GM19397 (cell line): Measurements from ENCODE around the gene POLH.
"Not testable (repeated sequence)": the region's sequence is repeated elsewhere in the genome, so short reads cannot be mapped to it uniquely, and the experiment has no call there.

Source experiments
- ATAC-seq: cut with Tn5 transposase; IDR thresholded peaks from one replicate; pipeline ENCODE4 v1.9.1; 2021; ENCODE audit warnings: mild to moderate bottlenecking, moderate library complexity; ENCODE audit not compliant: unreplicated experiment

POLH gene

DNA sequence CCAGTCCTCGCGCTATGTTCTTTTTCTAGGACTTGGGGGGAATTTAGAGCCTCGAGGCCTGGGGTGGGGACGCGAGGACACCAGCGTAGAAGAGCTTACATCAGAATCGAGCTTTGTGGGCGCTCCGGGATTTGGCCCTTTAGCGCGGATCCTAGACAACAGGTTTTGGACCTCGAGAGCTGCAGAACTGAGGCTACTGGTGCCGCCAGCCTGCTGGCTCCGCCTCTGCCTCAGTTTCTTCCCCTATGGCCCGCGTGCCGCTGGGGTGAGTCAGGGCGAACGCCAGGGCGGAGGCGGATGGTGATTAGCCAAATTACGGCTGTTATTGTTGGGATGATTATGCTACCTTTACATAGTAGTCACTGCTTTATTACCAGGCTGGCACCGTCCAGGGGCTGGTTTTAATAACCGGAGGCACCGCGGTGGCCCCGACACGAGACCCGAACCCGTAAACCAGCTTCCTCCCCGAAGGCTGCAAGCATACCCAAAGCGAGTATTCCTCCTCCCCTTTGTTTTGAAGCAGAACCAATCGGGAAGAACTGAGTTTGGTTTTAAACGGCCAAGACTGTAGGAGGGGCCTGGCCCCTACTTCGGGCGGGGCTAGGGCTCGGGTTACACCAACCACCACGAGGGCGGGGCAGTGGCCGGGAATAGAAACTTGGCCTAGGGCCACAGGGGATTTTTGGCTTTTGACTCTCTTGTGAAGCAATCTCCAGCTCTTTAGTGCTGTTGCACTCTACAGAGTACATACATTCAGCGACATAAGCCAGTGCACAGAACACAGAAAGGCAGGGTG lies 53.7 kb downstream of the POLH start:
- peak; percentile 47 for ATAC-seq

DNA sequence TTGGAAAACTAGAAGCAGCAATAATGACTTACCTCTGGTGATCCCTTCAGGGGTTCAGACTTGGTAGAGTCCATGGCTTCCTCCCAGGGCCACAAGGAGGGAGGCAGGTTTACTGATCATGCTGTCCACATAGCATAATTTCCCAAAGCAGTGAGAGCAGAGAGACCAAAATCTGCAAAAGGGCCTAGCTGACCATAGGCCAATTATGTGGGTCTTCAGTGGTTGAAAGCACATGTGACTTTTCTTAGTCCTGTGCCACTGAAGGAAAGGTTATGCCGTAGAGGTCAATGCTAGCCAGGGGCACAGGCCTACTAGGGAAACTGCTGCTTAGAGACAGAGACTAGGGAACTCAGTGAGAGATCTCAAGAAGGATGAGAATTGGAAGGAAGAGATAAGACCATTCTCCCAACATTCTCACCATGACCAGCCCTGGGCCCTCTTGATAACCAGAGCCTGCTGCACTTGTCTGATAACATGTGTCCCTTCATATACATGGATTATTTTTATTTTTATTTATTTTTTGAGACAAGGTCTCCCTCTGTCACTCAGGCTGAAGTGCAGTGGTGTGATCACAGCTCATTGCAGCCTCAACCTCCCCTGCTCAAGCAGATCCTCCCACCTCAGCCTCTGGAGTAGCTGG lies 55.1 kb downstream of the POLH start:
- no peak for ATAC-seq

DNA sequence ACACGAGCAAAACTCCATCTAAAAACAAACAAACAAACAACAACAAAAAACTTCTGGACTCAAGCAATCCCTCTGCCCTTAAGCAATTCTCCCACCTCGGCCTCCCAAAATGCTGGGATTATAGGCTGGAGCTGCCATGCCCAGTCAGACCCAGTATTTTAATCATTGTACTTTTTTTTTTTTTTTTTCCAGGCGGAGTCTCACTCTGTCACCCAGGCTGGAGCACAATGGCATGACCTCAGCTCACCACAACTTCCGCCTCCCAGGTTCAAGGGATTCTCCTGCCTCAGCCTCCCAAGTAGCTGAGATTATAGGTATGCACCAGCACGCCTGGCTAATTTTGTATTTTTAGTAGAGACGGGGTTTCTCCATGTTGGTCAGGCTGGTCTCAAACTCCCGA lies 57.0 kb downstream of the POLH start:
- ATAC-seq, result not testable (repeated sequence)

DNA sequence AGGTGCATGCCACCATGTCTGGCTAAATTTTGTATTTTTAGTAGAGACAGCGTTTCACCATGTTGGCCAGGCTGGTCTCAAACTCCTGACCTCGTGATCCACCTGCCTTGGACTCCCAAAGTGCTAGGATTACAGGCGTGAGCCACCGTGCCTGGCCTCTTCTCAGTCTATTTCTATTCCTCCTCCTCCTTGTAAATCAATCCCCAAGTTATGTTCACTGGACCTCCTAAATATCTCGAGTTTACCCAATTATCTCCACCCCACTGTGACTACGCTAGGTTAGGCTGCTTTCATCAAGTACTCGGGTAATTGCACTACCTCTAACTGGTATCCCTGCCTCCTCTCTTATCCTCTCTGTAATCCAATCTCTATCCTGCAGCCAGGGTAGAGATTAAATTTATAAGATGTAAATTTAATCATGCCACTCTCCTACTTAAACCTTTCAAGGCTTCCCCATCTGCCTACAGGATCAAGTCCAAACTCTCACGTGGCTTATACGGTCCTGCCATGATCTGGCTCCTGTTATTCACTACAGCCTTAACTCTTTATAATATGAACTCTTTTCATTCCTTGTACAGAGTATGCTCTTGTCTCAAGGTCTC lies 58.8 kb downstream of the POLH start:
- ATAC-seq, result no peak

DNA sequence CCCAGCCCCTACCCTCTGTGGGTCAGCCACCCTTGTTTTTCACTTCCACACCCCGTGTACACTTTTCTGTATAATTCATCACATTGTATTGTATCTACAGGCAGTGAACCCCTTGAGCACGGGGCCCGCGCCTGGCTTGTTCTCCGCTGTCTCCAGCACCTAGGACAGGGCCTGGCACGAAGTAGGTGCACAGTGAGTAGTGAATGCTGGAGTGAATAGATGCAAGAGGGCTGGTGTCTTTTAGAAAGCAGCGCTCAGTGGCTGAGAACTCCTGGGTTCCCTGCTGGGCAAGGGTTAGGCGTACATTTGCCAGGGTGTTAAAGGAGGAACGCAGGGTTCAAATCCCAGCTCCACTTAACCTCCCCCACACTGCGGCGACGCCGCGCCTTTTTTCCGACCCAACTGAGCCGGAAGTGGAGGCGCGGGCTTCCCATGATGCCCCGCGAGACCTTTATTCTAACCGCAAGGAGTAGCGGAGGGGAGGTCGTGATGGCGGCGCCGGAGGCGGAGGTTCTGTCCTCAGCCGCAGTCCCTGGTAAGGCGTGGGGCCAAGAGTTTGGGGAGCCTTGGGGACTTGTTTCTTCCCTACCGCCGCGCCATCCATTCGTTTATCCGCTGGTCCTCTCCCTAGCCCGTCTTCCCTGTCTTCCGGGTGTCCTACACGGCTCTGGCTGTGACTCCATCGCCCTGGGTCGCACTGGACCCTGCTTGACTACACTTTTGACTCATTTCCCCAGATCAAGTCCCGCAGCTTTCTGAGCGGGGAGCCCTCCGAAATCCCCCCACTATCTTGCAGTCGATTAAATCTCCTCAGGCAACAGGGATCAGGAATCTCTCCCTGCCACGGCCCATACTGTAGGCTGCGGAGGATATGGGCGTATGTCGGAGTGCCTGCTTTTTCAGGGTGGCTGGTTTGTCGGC lies 59.7 kb downstream of the POLH start, which contains the start of gene MAD2L1BP:
TSS of gene MAD2L1BP (plus strand) at position 454 of the 921 bp plus-strand sequence. CDS start at position 490, 36 bp downstream.
- ATAC-seq, result peak; percentile 89

DNA sequence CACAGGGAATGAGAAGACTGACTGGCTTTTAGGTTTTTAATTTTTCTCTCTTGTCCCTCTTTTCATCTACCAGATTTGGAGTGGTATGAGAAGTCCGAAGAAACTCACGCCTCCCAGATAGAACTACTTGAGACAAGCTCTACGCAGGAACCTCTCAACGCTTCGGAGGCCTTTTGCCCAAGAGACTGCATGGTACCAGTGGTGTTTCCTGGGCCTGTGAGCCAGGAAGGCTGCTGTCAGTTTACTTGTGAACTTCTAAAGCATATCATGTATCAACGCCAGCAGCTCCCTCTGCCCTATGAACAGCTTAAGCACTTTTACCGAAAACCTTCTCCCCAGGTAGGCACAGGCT lies 60.3 kb downstream of the POLH start:
- no peak for ATAC-seq

DNA sequence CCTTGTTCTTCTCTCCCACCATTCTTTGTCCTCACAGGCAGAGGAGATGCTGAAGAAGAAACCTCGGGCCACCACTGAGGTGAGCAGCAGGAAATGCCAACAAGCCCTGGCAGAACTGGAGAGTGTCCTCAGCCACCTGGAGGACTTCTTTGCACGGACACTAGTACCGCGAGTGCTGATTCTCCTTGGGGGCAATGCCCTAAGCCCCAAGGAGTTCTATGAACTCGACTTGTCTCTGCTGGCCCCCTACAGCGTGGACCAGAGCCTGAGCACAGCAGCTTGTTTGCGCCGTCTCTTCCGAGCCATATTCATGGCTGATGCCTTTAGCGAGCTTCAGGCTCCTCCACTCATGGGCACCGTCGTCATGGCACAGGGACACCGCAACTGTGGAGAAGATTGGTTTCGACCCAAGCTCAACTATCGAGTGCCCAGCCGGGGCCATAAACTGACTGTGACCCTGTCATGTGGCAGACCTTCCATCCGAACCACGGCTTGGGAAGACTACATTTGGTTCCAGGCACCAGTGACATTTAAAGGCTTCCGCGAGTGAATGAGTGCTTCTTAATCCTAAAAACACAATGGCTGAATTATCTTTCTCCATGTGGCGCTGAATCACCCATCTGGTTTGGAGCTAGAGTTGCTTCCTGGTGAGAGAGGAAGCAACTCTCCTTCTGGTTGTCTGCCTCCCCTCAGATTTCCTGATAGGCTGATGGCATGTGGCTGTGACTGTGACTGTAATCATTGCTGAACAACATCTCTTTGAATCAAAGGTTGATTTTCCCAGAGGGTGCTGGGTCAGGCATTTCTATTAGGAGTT lies 64.2 kb downstream of the POLH start:
- ATAC-seq, result no peak

DNA sequence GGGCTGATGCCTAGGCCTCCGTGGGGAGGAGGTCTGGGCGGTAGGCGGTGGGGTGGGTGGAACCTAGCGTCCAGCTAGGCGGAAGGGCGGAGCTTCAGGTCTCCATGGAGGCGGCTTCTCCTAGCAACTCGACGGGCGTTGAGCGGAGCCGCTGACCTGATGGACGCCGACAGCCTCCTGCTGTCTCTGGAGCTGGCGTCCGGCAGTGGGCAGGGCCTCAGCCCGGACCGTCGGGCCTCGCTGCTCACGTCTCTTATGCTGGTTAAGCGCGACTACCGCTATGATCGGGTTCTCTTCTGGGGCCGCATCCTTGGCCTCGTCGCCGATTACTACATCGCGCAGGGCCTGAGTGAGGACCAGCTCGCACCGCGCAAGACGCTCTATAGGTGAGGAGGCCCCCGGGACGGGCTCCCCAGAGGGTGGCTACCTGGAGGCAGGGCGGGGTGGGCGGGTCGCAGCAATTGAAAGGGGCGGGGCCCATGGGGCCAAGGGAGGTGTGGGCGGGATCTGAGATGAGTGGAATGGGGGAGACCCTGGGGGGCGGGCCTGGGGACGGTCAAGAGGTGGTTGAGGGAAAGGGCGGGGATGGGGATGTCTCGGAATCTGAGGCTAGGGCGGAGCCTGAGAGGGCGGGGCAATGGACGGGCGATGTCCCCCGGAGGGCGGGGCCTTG lies 69.1 kb downstream of the POLH start, which contains the start of gene RSPH9:
TSS of gene RSPH9 (plus strand) at position 97 of the 673 bp plus-strand sequence. CDS start at position 160, 63 bp downstream.
- no peak for ATAC-seq

DNA sequence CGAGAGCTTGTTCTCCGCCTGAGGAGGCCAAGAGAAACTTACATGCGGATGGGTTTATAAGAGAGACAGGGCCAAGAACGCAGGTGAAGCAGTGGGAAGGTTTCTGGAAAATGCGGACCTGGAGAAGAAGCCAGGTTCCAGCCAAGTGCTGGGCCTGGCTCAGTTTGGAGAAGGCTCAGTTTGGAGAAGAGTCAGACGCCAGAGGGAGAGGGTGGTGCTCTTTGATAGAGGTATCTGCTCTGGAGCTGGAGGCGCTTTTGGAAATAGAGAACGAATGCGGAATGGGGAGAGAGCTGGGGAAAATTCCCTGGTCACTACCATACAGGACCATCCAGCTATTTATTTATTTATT lies 69.6 kb downstream of the POLH start:
- ATAC-seq, result no peak

DNA sequence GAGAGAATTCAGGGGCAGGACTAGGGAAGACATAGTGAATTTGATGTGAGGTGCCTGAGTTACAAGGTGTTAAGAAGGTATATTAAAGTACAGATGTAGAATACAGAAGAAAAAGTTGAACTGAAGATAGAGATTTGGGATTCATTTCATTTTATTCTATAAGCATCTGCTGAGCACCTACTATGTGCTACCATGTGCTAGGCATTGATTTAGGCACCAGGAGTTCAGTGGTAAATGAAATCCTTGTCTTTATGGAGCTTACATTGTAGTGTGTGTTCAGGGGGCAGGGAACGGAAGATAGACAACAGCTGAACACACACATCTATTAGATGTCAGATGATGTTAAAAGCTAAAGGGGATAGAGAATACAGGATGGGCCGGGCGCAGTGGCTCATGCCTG lies 71.6 kb downstream of the POLH start:
- no peak for ATAC-seq

DNA sequence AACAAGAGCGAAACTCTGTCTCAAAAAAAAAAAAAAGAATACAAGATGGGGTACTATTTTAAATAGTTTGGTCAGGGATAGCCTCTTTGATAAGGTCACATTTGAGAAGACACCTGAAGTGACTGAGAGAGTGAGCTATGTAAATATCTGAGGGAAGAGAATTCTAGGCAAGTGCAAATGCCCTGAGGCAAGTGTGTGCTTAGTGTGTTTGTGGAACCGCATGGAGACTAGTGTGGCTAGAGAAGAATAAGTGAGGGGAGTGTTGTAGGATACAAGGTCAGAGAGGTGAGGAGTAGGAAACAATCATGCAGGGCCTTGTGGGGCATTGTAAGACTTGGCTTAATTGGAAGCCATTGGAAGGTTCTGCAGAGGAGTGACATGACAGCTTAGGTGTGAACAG lies 72.3 kb downstream of the POLH start:
- no peak for ATAC-seq

DNA sequence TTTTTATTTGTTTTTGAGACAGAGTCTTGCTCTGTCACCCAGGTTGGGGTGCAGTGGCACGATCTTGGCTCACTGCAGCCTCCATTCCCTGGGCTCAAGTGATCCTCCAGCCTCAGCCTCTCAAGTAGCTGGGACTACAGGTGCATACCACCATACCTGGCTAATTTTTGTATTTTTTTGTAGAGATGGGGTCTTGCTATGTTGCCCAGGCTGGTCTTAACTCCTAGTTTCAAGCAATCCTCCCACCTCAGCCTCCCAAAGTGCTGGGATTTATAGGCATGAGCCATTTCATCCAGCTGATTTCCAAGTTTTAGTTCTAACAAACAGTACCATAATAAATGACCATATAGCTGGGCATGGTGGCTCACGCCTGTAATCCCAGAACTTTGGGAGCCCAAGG lies 76.8 kb downstream of the POLH start:
- not testable (repeated sequence) for ATAC-seq

DNA sequence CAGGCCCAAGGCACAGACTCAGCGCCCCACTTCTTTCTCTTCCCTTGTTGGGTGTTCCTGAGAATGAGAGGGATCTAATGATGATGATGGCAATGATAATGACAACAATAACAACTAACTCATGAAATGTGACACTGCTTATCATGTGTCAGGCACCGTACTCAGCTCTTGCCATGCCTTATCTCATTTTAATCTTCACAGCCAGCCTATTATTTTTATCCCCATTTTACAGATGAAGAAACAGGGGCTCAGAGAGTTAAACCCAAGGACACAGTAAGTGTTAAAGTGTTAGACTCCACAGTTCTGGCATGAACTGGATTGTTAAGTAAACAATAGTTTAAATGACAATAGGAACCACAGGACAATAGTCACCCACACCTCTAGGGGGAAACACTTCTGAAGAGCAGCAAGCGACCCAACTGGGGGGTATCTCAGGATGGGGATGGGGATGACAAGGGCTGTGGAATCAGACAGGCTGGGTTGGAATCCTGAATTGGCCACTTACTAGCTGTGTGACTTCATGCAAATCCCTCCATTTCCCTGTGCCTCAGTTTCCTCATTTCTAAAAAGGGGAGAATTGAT lies 81.3 kb downstream of the POLH start:
- no peak for ATAC-seq

DNA sequence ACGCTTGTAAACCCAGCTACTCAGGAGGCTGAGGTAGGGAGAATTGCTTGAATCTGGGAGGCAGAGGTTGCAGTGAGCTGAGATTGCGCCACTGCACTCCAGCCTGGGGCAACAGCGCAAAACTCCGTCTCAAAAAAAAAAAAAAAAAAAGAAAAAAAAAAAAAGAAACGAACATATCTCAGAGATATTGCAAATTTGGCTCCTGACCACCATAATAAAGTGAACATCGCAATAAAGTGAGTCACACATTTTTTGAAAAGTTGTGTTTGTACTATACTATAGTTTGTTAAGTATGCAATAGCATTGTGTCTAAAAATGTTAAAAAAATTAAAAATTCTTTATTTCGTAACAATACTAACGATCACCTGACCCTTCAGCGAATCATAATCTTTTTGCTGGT lies 82.2 kb downstream of the POLH start:
- no peak for ATAC-seq

DNA sequence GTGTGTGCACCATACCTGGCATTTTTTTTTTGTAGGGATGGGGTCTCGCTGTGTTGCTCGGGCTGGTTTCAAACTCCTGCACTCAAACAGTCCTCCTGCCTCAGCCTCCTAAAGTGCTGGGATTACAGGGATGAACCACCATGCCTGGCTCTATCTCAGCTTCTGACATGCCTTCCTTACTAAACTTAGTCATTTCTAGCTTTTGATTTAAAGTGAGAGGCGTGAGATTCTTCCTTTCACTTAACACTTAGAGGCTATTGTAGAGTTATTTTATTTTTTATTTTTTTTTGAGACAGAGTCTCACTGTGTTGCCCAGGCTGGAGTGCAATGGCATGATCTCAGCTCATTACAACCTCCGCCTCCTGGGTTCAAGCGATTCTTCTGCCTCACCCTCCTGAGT lies 87.0 kb downstream of the POLH start:
- not testable (repeated sequence) for ATAC-seq
